KMS-11 (cell line): ENCODE measurements around the gene COQ8B.
"Not testable (repeated sequence)": the region's sequence is repeated elsewhere in the genome, so short reads cannot be mapped to it uniquely, and the experiment has no call there.

Source experiments
- H2AFZ ChIP-seq: fragments of 200-600 bp; sonication (generic); 2 replicates; pipeline ENCODE4 v1.6.1; 2016; ENCODE audit warnings: antibody characterized with exemption, mixed run types, low read depth
- H3K27ac ChIP-seq: fragments of 200-600 bp; sonication (generic); 2 replicates; pipeline ENCODE4 v1.6.1; 2016; ENCODE audit warnings: mild to moderate bottlenecking, mixed run types
- H3K27me3 ChIP-seq: fragments of 200-600 bp; sonication (generic); 2 replicates; pipeline ENCODE4 v1.6.1; 2017; ENCODE audit warnings: mild to moderate bottlenecking, low read depth, mixed run types, moderate library complexity; ENCODE audit not compliant: insufficient read depth
- H3K36me3 ChIP-seq: fragments of 200-600 bp; sonication (generic); 2 replicates; pipeline ENCODE4 v1.6.1; 2017; ENCODE audit warnings: mild to moderate bottlenecking, mixed run types; ENCODE audit not compliant: insufficient read depth
- H3K4me1 ChIP-seq: fragments of 200-600 bp; sonication (generic); 2 replicates; pipeline ENCODE4 v1.6.1; 2016; ENCODE audit warnings: mild to moderate bottlenecking, low read depth, mixed run types; ENCODE audit not compliant: poor library complexity, severe bottlenecking
- H3K4me2 ChIP-seq: fragments of 200-600 bp; sonication (generic); 2 replicates; pipeline ENCODE4 v1.7.0; 2016; ENCODE audit warnings: mild to moderate bottlenecking, mixed run types
- H3K4me3 ChIP-seq: fragments of 200-600 bp; sonication (generic); IDR thresholded peaks from 2 replicates; pipeline ENCODE4 v1.6.1; 2017; ENCODE audit warnings: low read depth, low read length, mixed read lengths; ENCODE audit not compliant: insufficient read depth
- H3K79me2 ChIP-seq: fragments of 200-600 bp; sonication (generic); 2 replicates; pipeline ENCODE4 v1.6.1; 2016; ENCODE audit warnings: low read depth, mixed run types; ENCODE audit not compliant: insufficient read depth
- H3K9ac ChIP-seq: fragments of 200-600 bp; sonication (generic); 2 replicates; pipeline ENCODE4 v1.6.1; 2016; ENCODE audit warnings: mild to moderate bottlenecking, mixed run types
- H4K20me1 ChIP-seq: fragments of 200-600 bp; sonication (generic); 2 replicates; pipeline ENCODE4 v1.6.1; 2016; ENCODE audit warnings: mild to moderate bottlenecking, mixed run types; ENCODE audit not compliant: insufficient read depth
- TF ChIP-seq, protein P1 (sequence below): fragments of 200-600 bp; sonication (generic); conservative IDR thresholded peaks from 2 replicates; pipeline ENCODE4 v1.6.1; 2017; ENCODE audit warnings: low read depth, mild to moderate bottlenecking, antibody characterized with exemption, low read length, moderate library complexity, mixed read lengths

COQ8B gene

DNA sequence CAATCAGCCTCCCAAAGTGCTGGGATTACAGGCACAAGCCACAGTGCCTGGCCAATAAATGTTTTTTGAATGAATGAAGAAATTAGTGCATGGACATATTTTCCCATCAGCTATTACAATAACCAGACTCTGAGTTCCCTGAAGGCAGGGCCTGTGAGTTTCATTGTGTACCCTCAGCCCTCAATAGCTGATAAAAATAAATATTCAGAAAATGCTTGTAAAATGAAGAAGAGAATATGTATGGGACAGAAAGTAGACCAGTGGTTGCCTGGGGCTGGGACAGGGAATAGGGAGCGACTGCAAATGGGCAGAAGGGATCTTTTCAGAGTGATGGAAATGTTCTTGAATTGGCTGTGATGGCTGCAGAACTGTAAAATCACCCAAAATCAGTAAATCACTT is 55.1 kb downstream of the COQ8B start:
- TF ChIP-seq, protein P1, sequence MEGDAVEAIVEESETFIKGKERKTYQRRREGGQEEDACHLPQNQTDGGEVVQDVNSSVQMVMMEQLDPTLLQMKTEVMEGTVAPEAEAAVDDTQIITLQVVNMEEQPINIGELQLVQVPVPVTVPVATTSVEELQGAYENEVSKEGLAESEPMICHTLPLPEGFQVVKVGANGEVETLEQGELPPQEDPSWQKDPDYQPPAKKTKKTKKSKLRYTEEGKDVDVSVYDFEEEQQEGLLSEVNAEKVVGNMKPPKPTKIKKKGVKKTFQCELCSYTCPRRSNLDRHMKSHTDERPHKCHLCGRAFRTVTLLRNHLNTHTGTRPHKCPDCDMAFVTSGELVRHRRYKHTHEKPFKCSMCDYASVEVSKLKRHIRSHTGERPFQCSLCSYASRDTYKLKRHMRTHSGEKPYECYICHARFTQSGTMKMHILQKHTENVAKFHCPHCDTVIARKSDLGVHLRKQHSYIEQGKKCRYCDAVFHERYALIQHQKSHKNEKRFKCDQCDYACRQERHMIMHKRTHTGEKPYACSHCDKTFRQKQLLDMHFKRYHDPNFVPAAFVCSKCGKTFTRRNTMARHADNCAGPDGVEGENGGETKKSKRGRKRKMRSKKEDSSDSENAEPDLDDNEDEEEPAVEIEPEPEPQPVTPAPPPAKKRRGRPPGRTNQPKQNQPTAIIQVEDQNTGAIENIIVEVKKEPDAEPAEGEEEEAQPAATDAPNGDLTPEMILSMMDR = no peak
- H3K36me3 ChIP-seq = no peaks in the 10 kb centered on the region
- no peak overlapping the region for H3K9ac ChIP-seq
- peaks cover 12% of the 10 kb centered on the region for H3K4me1 ChIP-seq
- H3K4me3 ChIP-seq = no peak overlapping the region
- no peaks in the 10 kb centered on the region for H4K20me1 ChIP-seq
- no peak overlapping the region for H3K27ac ChIP-seq
- no peak overlapping the region for H2AFZ ChIP-seq
- no peak overlapping the region for H3K4me2 ChIP-seq
- no peaks in the 10 kb centered on the region for H3K27me3 ChIP-seq
- H3K79me2 ChIP-seq = no peaks in the 10 kb centered on the region

DNA sequence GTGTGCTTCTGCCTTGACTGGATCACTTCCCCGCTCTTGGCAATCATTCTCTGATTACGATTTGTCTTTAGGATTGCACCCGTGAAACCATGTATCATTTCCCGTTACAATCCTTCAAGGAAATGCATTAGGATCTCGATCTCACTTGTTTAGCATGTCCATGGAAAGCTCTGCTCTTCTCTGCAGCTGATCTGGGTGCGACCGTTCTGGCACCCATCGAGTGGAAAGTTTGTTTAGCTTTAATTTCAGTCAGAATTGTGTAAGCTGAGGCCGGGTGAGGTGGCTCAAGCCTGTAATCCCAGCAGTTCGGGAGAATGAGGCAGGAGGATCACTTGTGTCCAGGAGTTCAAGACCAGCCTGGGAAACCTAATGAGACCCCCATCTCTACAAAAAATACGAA is 57.1 kb downstream of the COQ8B start:
- Histone ChIP-seq H3K27ac (no peak overlapping the region), H2AFZ (no peak overlapping the region), H3K4me1 (no peaks in the 10 kb centered on the region), H3K36me3 (no peaks in the 10 kb centered on the region), H3K79me2 (no peaks in the 10 kb centered on the region), H3K9ac (no peak overlapping the region), H3K4me3 (no peak overlapping the region), H4K20me1 (no peaks in the 10 kb centered on the region), H3K4me2 (no peak overlapping the region), H3K27me3 (no peaks in the 10 kb centered on the region)
- TF ChIP-seq, protein P1 = no peak

DNA sequence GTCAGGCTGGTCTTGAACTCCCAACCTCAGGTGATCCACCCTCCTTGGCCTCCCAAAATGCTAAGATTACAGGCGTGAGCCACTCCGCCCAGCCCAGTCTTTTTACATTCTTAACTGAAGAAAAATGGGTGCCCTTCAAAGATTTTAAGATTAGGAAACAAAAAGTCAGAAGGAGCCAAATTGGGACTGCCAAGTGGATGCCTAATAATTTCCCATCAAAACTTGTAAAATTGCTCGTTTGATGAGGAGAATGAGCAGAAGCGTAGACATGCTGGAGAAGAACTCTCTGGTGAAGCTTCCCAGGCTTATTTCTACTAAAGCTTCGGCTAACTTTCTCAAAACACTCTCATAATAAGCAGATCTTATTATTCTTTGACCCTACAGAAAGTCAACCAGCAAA is 57.6 kb downstream of the COQ8B start:
- H3K27me3 ChIP-seq = no peaks in the 10 kb centered on the region
- no peak overlapping the region for H2AFZ ChIP-seq
- H3K4me3 ChIP-seq = no peak overlapping the region
- no peak overlapping the region for H3K27ac ChIP-seq
- no peaks in the 10 kb centered on the region for H4K20me1 ChIP-seq
- no peaks in the 10 kb centered on the region for H3K79me2 ChIP-seq
- H3K36me3 ChIP-seq = no peaks in the 10 kb centered on the region
- H3K9ac ChIP-seq = no peak overlapping the region
- no peaks in the 10 kb centered on the region for H3K4me1 ChIP-seq
- no peak overlapping the region for H3K4me2 ChIP-seq
- TF ChIP-seq, protein P1 = no peak

DNA sequence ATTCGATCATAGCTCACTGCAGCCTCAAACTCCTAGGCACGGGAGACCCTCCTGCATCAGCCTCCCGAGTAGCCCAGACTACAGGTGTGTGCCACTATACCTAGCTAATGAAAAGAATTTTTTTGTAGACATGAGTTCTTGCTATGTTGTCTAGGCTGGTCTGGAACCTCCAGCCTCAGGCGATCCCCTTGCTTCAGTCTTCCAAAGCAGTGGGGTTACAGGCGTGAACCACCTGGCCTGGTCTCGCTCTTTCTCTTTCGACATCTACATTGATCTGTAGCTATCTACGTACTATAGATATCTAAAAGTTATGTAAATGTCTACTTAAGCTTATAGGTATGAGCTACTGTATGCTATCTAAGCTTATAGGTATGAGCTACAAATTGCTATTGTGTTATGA is 58.7 kb downstream of the COQ8B start:
- Histone ChIP-seq H2AFZ (no peak overlapping the region), H4K20me1 (no peaks in the 10 kb centered on the region), H3K27ac (no peak overlapping the region), H3K79me2 (no peaks in the 10 kb centered on the region), H3K4me2 (no peak overlapping the region), H3K9ac (no peak overlapping the region), H3K4me3 (no peak overlapping the region), H3K27me3 (no peaks in the 10 kb centered on the region), H3K4me1 (no peaks in the 10 kb centered on the region), H3K36me3 (no peaks in the 10 kb centered on the region)
- TF ChIP-seq, protein P1 = no peak

DNA sequence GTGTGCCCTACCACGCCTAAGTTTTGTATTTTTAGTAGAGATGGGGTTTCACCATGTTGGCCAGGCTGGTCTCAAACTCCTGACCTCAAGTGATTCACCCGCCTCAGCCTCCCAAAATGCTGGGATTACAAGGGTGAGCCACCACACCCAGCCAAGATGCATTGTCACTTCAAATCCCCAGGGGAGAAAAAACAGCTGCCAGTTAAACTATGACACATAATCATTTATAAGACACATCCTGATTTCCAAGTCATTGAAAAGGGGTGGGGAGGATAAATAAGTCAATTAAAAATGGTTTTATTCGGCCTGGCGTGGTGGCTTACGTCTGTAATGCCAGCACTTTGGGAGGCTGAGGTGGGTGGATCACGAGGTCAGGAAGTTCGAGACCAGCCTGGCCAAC is 61.0 kb downstream of the COQ8B start:
- H3K27me3 ChIP-seq = not testable (repeated sequence)

DNA sequence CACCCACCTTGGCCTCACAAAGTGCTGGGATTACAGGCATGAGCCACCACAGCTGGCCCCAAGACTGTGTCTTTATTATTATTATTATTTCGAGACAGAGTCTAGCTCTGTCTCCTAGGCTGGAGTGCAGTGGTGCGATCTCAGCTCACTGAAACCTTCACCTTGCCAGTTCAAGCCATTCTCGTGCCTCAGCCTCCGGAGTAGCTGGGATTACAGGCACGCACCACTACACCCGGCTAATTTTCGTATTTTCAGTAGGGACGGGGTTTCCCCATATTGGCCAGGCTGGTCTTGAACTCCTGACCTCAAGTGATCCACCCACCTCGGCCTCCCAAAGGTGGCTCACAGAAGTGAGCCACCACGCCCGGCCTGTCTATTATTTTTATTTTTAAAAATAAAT is 64.4 kb downstream of the COQ8B start:
- H3K4me2 ChIP-seq, H3K36me3 ChIP-seq, H3K27ac ChIP-seq, H2AFZ ChIP-seq, H3K27me3 ChIP-seq, H4K20me1 ChIP-seq, H3K9ac ChIP-seq, H3K4me3 ChIP-seq, H3K4me1 ChIP-seq, H3K79me2 ChIP-seq: not testable (repeated sequence)

More for the DNA sequence above, 61.0 kb downstream of the COQ8B start:
- not testable (repeated sequence) for H3K36me3 ChIP-seq, H3K4me2 ChIP-seq, H3K4me3 ChIP-seq, H2AFZ ChIP-seq, H3K27ac ChIP-seq, H3K4me1 ChIP-seq, H3K79me2 ChIP-seq, H3K9ac ChIP-seq, H4K20me1 ChIP-seq
